Tibial artery (tissue), 4 donors: ENCODE measurements around the gene USP6NL.

Experiments
- DNase-seq, 2 donors: peaks; one replicate each; pipeline ENCODE4 v3.0.0-alpha.2; 2019
- H3K27ac ChIP-seq, 2 donors: fragments of 200-600 bp; sonication (generic) in 1 of 2; 1 replicate in 1 of 2; 2 replicates in 1 of 2; pipeline ENCODE4 v1.5.1; 2018 to 2019; ENCODE audit warnings: mild to moderate bottlenecking in 1 of 2
- H3K27me3 ChIP-seq, 2 donors: fragments of 200-600 bp; sonication (generic) in 1 of 2; one replicate each; pipeline versions ENCODE4 v1.5.1 to v1.6.0; 2016 to 2019
- H3K36me3 ChIP-seq, 3 donors: fragments of 200-600 bp; sonication (generic) in 2 of 3; one replicate each; pipeline ENCODE4 v1.5.1; 2016 to 2019; ENCODE audit warnings: mild to moderate bottlenecking in 2 of 3
- H3K4me1 ChIP-seq, 4 donors: fragments of 200-600 bp; sonication (generic) in 2 of 4; 1 replicate in 3 of 4; 2 replicates in 1 of 4; pipeline ENCODE4 v1.5.1; 2016 to 2019
- H3K4me3 ChIP-seq, 2 donors: fragments of 200-600 bp; sonication (generic) in 1 of 2; 1 replicate in 1 of 2; 2 replicates in 1 of 2; pipeline ENCODE4 v1.5.1; 2018 to 2019; ENCODE audit warnings: mild to moderate bottlenecking in 2 of 2
- H3K9me3 ChIP-seq, 3 donors: fragments of 200-600 bp; sonication (generic) in 1 of 3; one replicate each; pipeline ENCODE4 v1.5.1; 2016 to 2019
- intact Hi-C: fragments of 100-400 bp; cut with DNase I; formaldehyde crosslinking; loops from one replicate; pipeline ENCODE4 v1.15.0; 2023; ENCODE audit warnings: low total_unique reads
- TF ChIP-seq, protein P1 (sequence below), 2 experiments: fragments of 200-600 bp in 1 of 2; fragments of 450-650 bp in 1 of 2; IDR thresholded peaks; one replicate each; pipeline ENCODE4 v1.5.1; 2017 to 2019; ENCODE audit warnings: antibody characterized with exemption in 2 of 2, mild to moderate bottlenecking in 1 of 2, moderate library complexity in 1 of 2

USP6NL gene

DNA sequence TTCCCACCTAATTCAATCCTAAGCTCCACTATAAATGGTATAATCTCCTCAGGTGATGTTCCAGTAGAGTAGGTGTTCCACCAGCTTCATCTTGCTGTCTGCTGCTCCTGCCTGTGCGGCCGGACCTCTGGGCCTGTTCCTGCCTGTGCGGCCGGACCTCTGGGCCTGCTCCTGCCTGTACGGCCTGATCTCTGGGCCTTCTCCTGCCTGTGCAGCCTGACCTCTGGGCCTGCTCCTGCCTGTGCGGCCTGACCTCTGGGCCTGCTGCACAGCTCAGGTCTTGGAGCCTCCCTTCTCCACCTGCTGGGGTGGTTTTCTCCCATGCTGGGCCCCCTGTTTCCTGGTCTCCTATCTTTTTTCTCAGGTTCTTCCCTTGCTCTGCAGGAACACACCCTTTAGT is 117.8 kb downstream of the USP6NL start:
- TF ChIP-seq, protein P1, sequence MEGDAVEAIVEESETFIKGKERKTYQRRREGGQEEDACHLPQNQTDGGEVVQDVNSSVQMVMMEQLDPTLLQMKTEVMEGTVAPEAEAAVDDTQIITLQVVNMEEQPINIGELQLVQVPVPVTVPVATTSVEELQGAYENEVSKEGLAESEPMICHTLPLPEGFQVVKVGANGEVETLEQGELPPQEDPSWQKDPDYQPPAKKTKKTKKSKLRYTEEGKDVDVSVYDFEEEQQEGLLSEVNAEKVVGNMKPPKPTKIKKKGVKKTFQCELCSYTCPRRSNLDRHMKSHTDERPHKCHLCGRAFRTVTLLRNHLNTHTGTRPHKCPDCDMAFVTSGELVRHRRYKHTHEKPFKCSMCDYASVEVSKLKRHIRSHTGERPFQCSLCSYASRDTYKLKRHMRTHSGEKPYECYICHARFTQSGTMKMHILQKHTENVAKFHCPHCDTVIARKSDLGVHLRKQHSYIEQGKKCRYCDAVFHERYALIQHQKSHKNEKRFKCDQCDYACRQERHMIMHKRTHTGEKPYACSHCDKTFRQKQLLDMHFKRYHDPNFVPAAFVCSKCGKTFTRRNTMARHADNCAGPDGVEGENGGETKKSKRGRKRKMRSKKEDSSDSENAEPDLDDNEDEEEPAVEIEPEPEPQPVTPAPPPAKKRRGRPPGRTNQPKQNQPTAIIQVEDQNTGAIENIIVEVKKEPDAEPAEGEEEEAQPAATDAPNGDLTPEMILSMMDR (IDR thresholded peaks at IDR 0.05) = no peak
- Histone ChIP-seq H3K27ac (no peak overlapping the region), H3K9me3 (no peaks in the 10 kb centered on the region), H3K27me3 (no peaks in the 10 kb centered on the region), H3K4me3 (no peak overlapping the region), H3K4me1 (no peaks in the 10 kb centered on the region), H3K36me3 (peaks cover 0 to 28% (median 14%) of the 10 kb centered on the region in 3 donors)
- intact Hi-C loops = no loop called here
- DNase-seq = no peak

GRCh38 chr10:11491087-11491486 is 120.4 kb downstream of the USP6NL start:
- H3K36me3 ChIP-seq = peaks cover 0 to 28% (median 14%) of the 10 kb centered on the region in 3 donors
- no peak overlapping the region for H3K4me3 ChIP-seq
- intact Hi-C loops = no loop called here
- no peaks in the 10 kb centered on the region for H3K4me1 ChIP-seq
- H3K27ac ChIP-seq = no peak overlapping the region
- no peaks in the 10 kb centered on the region for H3K27me3 ChIP-seq
- TF ChIP-seq, protein P1 (IDR thresholded peaks at IDR 0.05) = no peak
- DNase-seq = no peak
- no peaks in the 10 kb centered on the region for H3K9me3 ChIP-seq

- Histone ChIP-seq H3K27me3 (no peaks in the 10 kb centered on the region), H3K27ac (no peak overlapping the region), H3K36me3 (peaks cover 0 to 28% (median 14%) of the 10 kb centered on the region in 3 donors), H3K9me3 (no peaks in the 10 kb centered on the region), H3K4me1 (no peaks in the 10 kb centered on the region), H3K4me3 (no peak overlapping the region)
- TF ChIP-seq, protein P1 (IDR thresholded peaks at IDR 0.05) = no peak
- no peak for DNase-seq
- intact Hi-C loops = no loop called here
Measured at GRCh38 chr10:11489591-11489990, 121.9 kb downstream of the USP6NL start.

DNA sequence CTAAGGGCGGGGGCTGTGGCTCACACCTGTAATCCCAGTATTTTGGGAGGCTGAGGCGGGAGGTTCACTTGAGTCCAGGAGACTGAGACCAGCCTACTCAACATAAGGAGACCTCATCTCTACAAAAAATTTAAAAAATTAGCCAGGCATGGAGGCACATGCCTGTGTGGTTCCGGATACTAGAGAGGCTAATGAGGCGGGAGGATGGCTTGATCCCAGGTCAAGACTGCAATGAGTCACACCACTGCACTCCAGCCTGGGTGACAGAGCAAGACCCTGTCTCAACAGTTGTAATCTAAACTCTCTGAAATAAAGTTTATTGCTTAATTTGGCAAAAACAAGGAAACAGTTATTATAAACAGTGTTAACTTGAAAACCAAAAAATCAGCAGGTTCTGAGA is 123.3 kb downstream of the USP6NL start:
- Histone ChIP-seq H3K9me3 (no peaks in the 10 kb centered on the region), H3K4me1 (no peaks in the 10 kb centered on the region), H3K4me3 (no peak overlapping the region), H3K27ac (no peak overlapping the region), H3K36me3 (peaks cover 0 to 20% (median 4%) of the 10 kb centered on the region in 3 donors), H3K27me3 (no peaks in the 10 kb centered on the region)
- TF ChIP-seq, protein P1 (IDR thresholded peaks at IDR 0.05) = no peak
- intact Hi-C loops = no loop called here
- DNase-seq = no peak

- Histone ChIP-seq H3K27ac (no peak overlapping the region), H3K4me3 (no peak overlapping the region), H3K9me3 (no peaks in the 10 kb centered on the region), H3K4me1 (no peaks in the 10 kb centered on the region), H3K36me3 (peaks cover 0 to 16% (median 5%) of the 10 kb centered on the region in 3 donors), H3K27me3 (no peaks in the 10 kb centered on the region)
- DNase-seq = no peak
- intact Hi-C loops = no loop called here
- TF ChIP-seq, protein P1 (IDR thresholded peaks at IDR 0.05) = no peak
Measured at GRCh38 chr10:11483201-11484148, 128.0 kb downstream of the USP6NL start.
